H1 (cell line): ENCODE measurements around the gene SLC19A1. TPM values are rescaled to one million over a fixed set of nuclear protein-coding genes. Genes with fewer than 3 reads are reported as not detected.

Experiments used
- GTF2F1 ChIP-seq: IDR thresholded peaks from 2 replicates; pipeline ENCODE4 v1.6.1; 2012; ENCODE audit warnings: low read depth, low read length, improper control_type of control experiment, borderline replicate concordance
- RBBP5 ChIP-seq: IDR thresholded peaks from 2 replicates; pipeline ENCODE4 v1.7.1; 2012; ENCODE audit warnings: low read depth, mild to moderate bottlenecking, inconsistent platforms, low read length, moderate library complexity, borderline replicate concordance
- RNF2 ChIP-seq: fragments of 200-900, 300-1000 bp; sonication (generic); IDR thresholded peaks from 2 replicates; pipeline ENCODE4 v1.7.1; 2016; ENCODE audit warnings: borderline replicate concordance, low read depth, mild to moderate bottlenecking, antibody characterized with exemption, low read length; ENCODE audit not compliant: poor library complexity, severe bottlenecking; ENCODE audit errors: missing control alignments
- TBP ChIP-seq: IDR thresholded peaks from 2 replicates; pipeline ENCODE4 v1.6.1; 2011; ENCODE audit warnings: low read depth, low read length, improper control_type of control experiment
- TCF12 ChIP-seq: IDR thresholded peaks from 2 replicates; pipeline ENCODE4 v1.6.1; 2011; ENCODE audit warnings: low read depth, mild to moderate bottlenecking, low read length
- polyA plus RNA-seq, 7 experiments: library from polyadenylated mRNA; depleted of rRNA in 3 of 7; stranded (reverse) in 5 of 7; unstranded in 2 of 7; fragments of >200 nt in 5 of 7; fragments of 200-250 nt in 2 of 7; gene quantifications; 1 replicate in 5 of 7; 2 replicates in 1 of 7; 4 replicates in 1 of 7; pipeline versions ENCODE4 v1.2.1 to v1.2.3, GENCODE V29; 2011 to 2013; ENCODE audit warnings: missing spikeins in 2 of 7, mixed read lengths in 2 of 7
- total RNA-seq: library from RNA; stranded (reverse); fragmentation: NEBNext Ultra II Directional; extraction: Animal tissue kit (Norgen Biotek cat#: 25700); gene quantifications from 2 replicates; pipeline ENCODE4 v1.2.1, GENCODE V29; 2021

Gene SLC19A1
- total and polyA plus RNA-seq, 2 of the 8 experiments (the other 6 are each of a cell fraction or from before 2014, with no cell fraction given): 31.6 to 43.8 TPM

- TF ChIP-seq GTF2F1 (no peak), RBBP5 (no peak), TCF12 (no peak), TBP (no peak), RNF2 (no peak)
These were observed 49.5 kb upstream of the SLC19A1 start (continued) for GRCh38 chr21:45591619-45592207.
